8988T (cell line): Measurements from ENCODE around the gene CDK15.
"Not testable (repeated sequence)": the region's sequence is repeated elsewhere in the genome, so short reads cannot be mapped to it uniquely, and the experiment has no call there.

Source experiments
- DNase-seq: peaks from one replicate; pipeline ENCODE4 v3.0.0; 2011

CDK15 gene

GRCh38 chr2:201833781-201834180, 27.4 kb downstream of the CDK15 start:
- DNase-seq = no peak

GRCh38 chr2:201835066-201835465, 28.7 kb downstream of the CDK15 start:
- DNase-seq = no peak

GRCh38 chr2:201837391-201837790, 31.1 kb downstream of the CDK15 start:
- DNase-seq = no peak

- no peak for DNase-seq
These were observed 31.6 kb downstream of the CDK15 start for GRCh38 chr2:201837824-201838431.

- DNase-seq = no peak
These were observed 33.4 kb downstream of the CDK15 start for GRCh38 chr2:201839727-201840126.

GRCh38 chr2:201840726-201841125, 34.4 kb downstream of the CDK15 start:
- DNase-seq = no peak

GRCh38 chr2:201842131-201842860, 36.0 kb downstream of the CDK15 start:
- DNase-seq = no peak

GRCh38 chr2:201844922-201845321, 38.6 kb downstream of the CDK15 start:
- not testable (repeated sequence) for DNase-seq

- DNase-seq = no peak
These were observed 41.1 kb downstream of the CDK15 start for GRCh38 chr2:201847481-201847880.

- no peak for DNase-seq
These were observed 46.1 kb downstream of the CDK15 start for GRCh38 chr2:201852462-201852861.

- no peak for DNase-seq
These were observed 46.6 kb downstream of the CDK15 start for GRCh38 chr2:201852878-201853415.

- DNase-seq = no peak
These were observed 48.0 kb downstream of the CDK15 start for GRCh38 chr2:201854221-201854801.

- no peak for DNase-seq
These were observed 48.5 kb downstream of the CDK15 start for GRCh38 chr2:201854841-201855240.

- DNase-seq = no peak
These were observed 49.0 kb downstream of the CDK15 start for GRCh38 chr2:201855356-201855755.

GRCh38 chr2:201857326-201857725, 51.0 kb downstream of the CDK15 start:
- no peak for DNase-seq

- no peak for DNase-seq
These were observed 52.2 kb downstream of the CDK15 start for GRCh38 chr2:201858281-201859184.

- DNase-seq = no peak
These were observed 53.6 kb downstream of the CDK15 start for GRCh38 chr2:201859949-201860348.

GRCh38 chr2:201860636-201861066, 54.3 kb downstream of the CDK15 start:
- DNase-seq = peak; percentile 39

GRCh38 chr2:201862843-201863242, 56.5 kb downstream of the CDK15 start:
- no peak for DNase-seq

- no peak for DNase-seq
These were observed 60.5 kb downstream of the CDK15 start for GRCh38 chr2:201866643-201867473.

GRCh38 chr2:201871471-201871870, 65.1 kb downstream of the CDK15 start:
- no peak for DNase-seq

GRCh38 chr2:201872591-201872990, 66.3 kb downstream of the CDK15 start:
- DNase-seq = no peak
